WTC11 (cell line): ENCODE data around the gene GASK1B. TPM values are rescaled to one million over a fixed set of nuclear protein-coding genes. Genes with fewer than 3 reads are reported as not detected.
A peak's percentile ranks its signal among the peaks of the same experiment; 100 is the strongest.

ENCODE experiments used
- ATAC-seq: fragments of 200-7000 bp; cut with Tn5 transposase; 2 replicates; pipeline ENCODE4 v1.10.0; 2021; ENCODE audit warnings: mild to moderate bottlenecking, moderate library complexity
- CTCF ChIA-PET: fragments of 300-600 bp; sonication (Branson Sonifier 250); formaldehyde crosslinking; loops from one replicate; lab custom pipeline; 2021; ENCODE audit warnings: antibody characterized with exemption; lab: Charles Lee
- POLR2A ChIA-PET: fragments of 350-600 bp; sonication (Branson Sonifier 250); formaldehyde crosslinking; loops from one replicate; lab custom pipeline; 2021; ENCODE audit warnings: antibody characterized with exemption; lab: Charles Lee
- DNase-seq: peaks from one replicate; pipeline ENCODE4 v3.0.0; 2021; ENCODE audit warnings: low spot score
- H3K27ac Mint-ChIP-seq: 2 replicates; pipeline ENCODE4 v1.8.0; 2021; ENCODE audit warnings: mixed read lengths
- H3K27me3 Mint-ChIP-seq: 2 replicates; pipeline ENCODE4 v1.8.0; 2021; ENCODE audit warnings: low read depth, mild to moderate bottlenecking, moderate library complexity, mixed read lengths
- H3K36me3 Mint-ChIP-seq: 2 replicates; pipeline ENCODE4 v1.8.0; 2021; ENCODE audit warnings: mixed read lengths
- H3K4me1 Mint-ChIP-seq: 2 replicates; pipeline ENCODE4 v1.8.0; 2022; ENCODE audit warnings: mixed read lengths
- H3K4me3 Mint-ChIP-seq: 2 replicates; pipeline ENCODE4 v1.8.0; 2021; ENCODE audit warnings: mild to moderate bottlenecking, moderate library complexity, mixed read lengths
- H3K9me3 Mint-ChIP-seq: 2 replicates; pipeline ENCODE4 v1.8.0; 2021; ENCODE audit warnings: mixed read lengths
- AFF4 ChIP-seq: sonication (generic); formaldehyde crosslinking; IDR thresholded peaks from 2 replicates; pipeline ENCODE4 v1.8.1; 2023; ENCODE audit warnings: mild to moderate bottlenecking, missing genetic modification reagents, borderline replicate concordance
- AR ChIP-seq: fragments of 250-450 bp; sonication (Bioruptor Pico); IDR thresholded peaks from 2 replicates; pipeline ENCODE4 v1.9.0; 2021; ENCODE audit warnings: mild to moderate bottlenecking
- CTCF ChIP-seq: fragments of 200-600 bp; IDR thresholded peaks from 2 replicates; pipeline ENCODE4 v1.8.0; 2022; ENCODE audit warnings: antibody characterized with exemption
- E2F5 ChIP-seq: sonication (generic); formaldehyde crosslinking; IDR thresholded peaks from 2 replicates; pipeline ENCODE4 v1.8.1; 2022; ENCODE audit warnings: mild to moderate bottlenecking, moderate library complexity, missing genetic modification reagents
- ESRRA ChIP-seq: sonication (generic); formaldehyde crosslinking; IDR thresholded peaks from 2 replicates; pipeline ENCODE4 v1.8.1; 2022; ENCODE audit warnings: mild to moderate bottlenecking, missing genetic modification reagents, borderline replicate concordance
- FOXK1 ChIP-seq: sonication (generic); formaldehyde crosslinking; IDR thresholded peaks from 2 replicates; pipeline ENCODE4 v1.8.0; 2022; ENCODE audit warnings: mild to moderate bottlenecking, moderate library complexity, missing genetic modification reagents
- GRHL2 ChIP-seq: fragments of 250-450 bp; sonication (Bioruptor Pico); IDR thresholded peaks from 2 replicates; pipeline ENCODE4 v1.8.0; 2022; ENCODE audit warnings: mild to moderate bottlenecking, moderate library complexity; ENCODE audit not compliant: insufficient replicate concordance, severe bottlenecking
- MXD4 ChIP-seq: fragments of 250-450 bp; sonication (Bioruptor Pico); IDR thresholded peaks from 2 replicates; pipeline ENCODE4 v1.8.0; 2021; ENCODE audit warnings: mild to moderate bottlenecking, moderate library complexity, borderline replicate concordance
- STAT6 ChIP-seq: sonication (generic); formaldehyde crosslinking; conservative IDR thresholded peaks from 2 replicates; pipeline ENCODE4 v1.8.1; 2023; ENCODE audit warnings: mild to moderate bottlenecking, low read depth, missing genetic modification reagents, moderate library complexity
- ZBTB21 ChIP-seq: sonication (generic); formaldehyde crosslinking; IDR thresholded peaks from 2 replicates; pipeline ENCODE4 v1.8.1; 2023; ENCODE audit warnings: mild to moderate bottlenecking, missing genetic modification reagents, borderline replicate concordance
- ZNF121 ChIP-seq: sonication (generic); formaldehyde crosslinking; IDR thresholded peaks from 2 replicates; pipeline ENCODE4 v1.8.0; 2023; ENCODE audit warnings: missing genetic modification reagents
- ZNF263 ChIP-seq: sonication (generic); formaldehyde crosslinking; IDR thresholded peaks from 2 replicates; pipeline ENCODE4 v1.8.1; 2022; ENCODE audit warnings: low read depth, mild to moderate bottlenecking, moderate library complexity, missing genetic modification reagents
- ZNF317 ChIP-seq: sonication (generic); formaldehyde crosslinking; IDR thresholded peaks from 2 replicates; pipeline ENCODE4 v1.8.1; 2023; ENCODE audit warnings: low read depth, mild to moderate bottlenecking, moderate library complexity, missing genetic modification reagents, borderline replicate concordance
- ZNF512 ChIP-seq: sonication (generic); formaldehyde crosslinking; IDR thresholded peaks from 2 replicates; pipeline ENCODE4 v1.8.1; 2022; ENCODE audit warnings: missing genetic modification reagents, borderline replicate concordance
- total RNA-seq: library from RNA; stranded (reverse); gene quantifications from 3 replicates; pipeline ENCODE4 v1.2.3, GENCODE V29; 2021

The GASK1B gene
- total RNA-seq, 1 experiment from 2014 or later, result 0.24 TPM

- H3K36me3 Mint-ChIP-seq, result no peaks in the 10 kb centered on the region
- peaks cover 2% of the 10 kb centered on the region for H3K4me1 Mint-ChIP-seq
- DNase-seq, result no peak
- ATAC-seq, result no peak
- ChIA-PET CTCF (no interaction called here), POLR2A (no interaction called here)
- H3K9me3 Mint-ChIP-seq, result no peaks in the 10 kb centered on the region
- H3K4me3 Mint-ChIP-seq, result no peak overlapping the region
- H3K27ac Mint-ChIP-seq, result no peak overlapping the region
- TF ChIP-seq STAT6 (CRISPR knock-in tag) (no peak), ESRRA (CRISPR knock-in tag) (no peak), AFF4 (CRISPR knock-in tag) (no peak), ZNF512 (CRISPR knock-in tag) (no peak)
- TF ChIP-seq, all 79 proteins: peak for 0
- no peaks in the 10 kb centered on the region for H3K27me3 Mint-ChIP-seq
Measured at GRCh38 chr4:158195297-158195696, 22.5 kb upstream of the GASK1B start.

- no peak overlapping the region for H3K4me3 Mint-ChIP-seq
- TF ChIP-seq ZNF317 (CRISPR knock-in tag), result no peak
- TF ChIP-seq CTCF, result 0 out of 2 replicates have a peak, but pooled peaks have one; percentile 24
- ATAC-seq (peak; percentile 72), DNase-seq (no peak)
- no peaks in the 10 kb centered on the region for H3K27me3 Mint-ChIP-seq
- no peak overlapping the region for H3K27ac Mint-ChIP-seq
- no peaks in the 10 kb centered on the region for H3K9me3 Mint-ChIP-seq
- H3K36me3 Mint-ChIP-seq, result no peaks in the 10 kb centered on the region
- POLR2A ChIA-PET, result interaction anchor here (0.9 kb wide), 1 partner anchor 17 kb away, joined by 3 read pairs; the partner anchor contains the start of gene TMEM144
- H3K4me1 Mint-ChIP-seq, result no peaks in the 10 kb centered on the region
- CTCF ChIA-PET, result interaction anchor here (1.2 to 3.8 kb wide), 4 partner anchors 10 to 62 kb away, joined by 5 to 22 read pairs (median 6); partner anchors contain the start of gene TMEM144
Measured at GRCh38 chr4:158193171-158193749, 20.4 kb upstream of the GASK1B start.

- no peaks in the 10 kb centered on the region for H3K4me1 Mint-ChIP-seq
- TF ChIP-seq MXD4, result no peak
- TF ChIP-seq ZBTB21 (CRISPR knock-in tag), result no peak
- TF ChIP-seq FOXK1 (CRISPR knock-in tag), result no peak
- no peak for TF ChIP-seq ZNF121 (CRISPR knock-in tag)
- no peak for TF ChIP-seq E2F5
- no peak for TF ChIP-seq ZNF263 (CRISPR knock-in tag)
- TF ChIP-seq GRHL2, result no peak
- no peak for TF ChIP-seq AR
- TF ChIP-seq, all 79 proteins: peak for 0
- Mint-ChIP-seq H3K36me3 (no peaks in the 10 kb centered on the region), H3K9me3 (no peaks in the 10 kb centered on the region), H3K27ac (no peak overlapping the region), H3K4me3 (no peak overlapping the region), H3K27me3 (no peaks in the 10 kb centered on the region)
- DNase-seq (no peak), ATAC-seq (no peak)
- ChIA-PET CTCF (interaction anchor here (0.6 to 3.8 kb wide), 7 partner anchors 10 to 71 kb away, joined by 3 to 22 read pairs (median 5); partner anchors contain the start of gene TMEM144), POLR2A (interaction anchor here (0.9 kb wide), 1 partner anchor 18 kb away, joined by 3 read pairs; the partner anchor contains the start of gene TMEM144)
Measured at GRCh38 chr4:158192439-158193158, 19.8 kb upstream of the GASK1B start.
